Measurements from ENCODE around the gene VSX1.

The VSX1 gene

DNA sequence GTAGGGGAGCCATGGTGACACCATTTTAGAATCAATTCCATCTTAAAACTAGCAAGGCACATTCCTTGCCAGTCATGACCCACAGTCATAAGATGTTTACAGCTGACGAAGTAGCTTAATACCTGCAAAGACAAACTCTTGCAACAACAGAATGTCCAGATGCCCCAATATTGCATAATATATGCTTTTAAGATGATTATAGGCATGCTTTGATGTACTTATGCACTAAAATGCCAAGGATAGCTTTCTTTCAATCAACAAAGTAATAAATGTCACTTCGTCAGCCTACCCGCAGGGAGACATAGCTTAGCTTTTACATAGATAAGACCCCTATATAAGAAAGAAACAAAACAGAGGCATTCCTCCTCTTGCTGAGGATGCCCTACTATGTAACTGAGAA is 50.7 kb downstream of the VSX1 start:
- TF ChIP-seq ISL1 (CRISPR knock-in tag; IDR thresholded peaks at IDR 0.05) (peak; percentile 67; the same call in 1 of the 2 replicates), ZNF70 (CRISPR knock-in tag; IDR thresholded peaks at IDR 0.05) (no peak)
- TF ChIP-seq, protein P1, sequence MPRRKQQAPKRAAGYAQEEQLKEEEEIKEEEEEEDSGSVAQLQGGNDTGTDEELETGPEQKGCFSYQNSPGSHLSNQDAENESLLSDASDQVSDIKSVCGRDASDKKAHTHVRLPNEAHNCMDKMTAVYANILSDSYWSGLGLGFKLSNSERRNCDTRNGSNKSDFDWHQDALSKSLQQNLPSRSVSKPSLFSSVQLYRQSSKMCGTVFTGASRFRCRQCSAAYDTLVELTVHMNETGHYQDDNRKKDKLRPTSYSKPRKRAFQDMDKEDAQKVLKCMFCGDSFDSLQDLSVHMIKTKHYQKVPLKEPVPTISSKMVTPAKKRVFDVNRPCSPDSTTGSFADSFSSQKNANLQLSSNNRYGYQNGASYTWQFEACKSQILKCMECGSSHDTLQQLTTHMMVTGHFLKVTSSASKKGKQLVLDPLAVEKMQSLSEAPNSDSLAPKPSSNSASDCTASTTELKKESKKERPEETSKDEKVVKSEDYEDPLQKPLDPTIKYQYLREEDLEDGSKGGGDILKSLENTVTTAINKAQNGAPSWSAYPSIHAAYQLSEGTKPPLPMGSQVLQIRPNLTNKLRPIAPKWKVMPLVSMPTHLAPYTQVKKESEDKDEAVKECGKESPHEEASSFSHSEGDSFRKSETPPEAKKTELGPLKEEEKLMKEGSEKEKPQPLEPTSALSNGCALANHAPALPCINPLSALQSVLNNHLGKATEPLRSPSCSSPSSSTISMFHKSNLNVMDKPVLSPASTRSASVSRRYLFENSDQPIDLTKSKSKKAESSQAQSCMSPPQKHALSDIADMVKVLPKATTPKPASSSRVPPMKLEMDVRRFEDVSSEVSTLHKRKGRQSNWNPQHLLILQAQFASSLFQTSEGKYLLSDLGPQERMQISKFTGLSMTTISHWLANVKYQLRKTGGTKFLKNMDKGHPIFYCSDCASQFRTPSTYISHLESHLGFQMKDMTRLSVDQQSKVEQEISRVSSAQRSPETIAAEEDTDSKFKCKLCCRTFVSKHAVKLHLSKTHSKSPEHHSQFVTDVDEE (CRISPR knock-in tag; IDR thresholded peaks at IDR 0.05): no peak
- ATAC-seq: no peak

DNA sequence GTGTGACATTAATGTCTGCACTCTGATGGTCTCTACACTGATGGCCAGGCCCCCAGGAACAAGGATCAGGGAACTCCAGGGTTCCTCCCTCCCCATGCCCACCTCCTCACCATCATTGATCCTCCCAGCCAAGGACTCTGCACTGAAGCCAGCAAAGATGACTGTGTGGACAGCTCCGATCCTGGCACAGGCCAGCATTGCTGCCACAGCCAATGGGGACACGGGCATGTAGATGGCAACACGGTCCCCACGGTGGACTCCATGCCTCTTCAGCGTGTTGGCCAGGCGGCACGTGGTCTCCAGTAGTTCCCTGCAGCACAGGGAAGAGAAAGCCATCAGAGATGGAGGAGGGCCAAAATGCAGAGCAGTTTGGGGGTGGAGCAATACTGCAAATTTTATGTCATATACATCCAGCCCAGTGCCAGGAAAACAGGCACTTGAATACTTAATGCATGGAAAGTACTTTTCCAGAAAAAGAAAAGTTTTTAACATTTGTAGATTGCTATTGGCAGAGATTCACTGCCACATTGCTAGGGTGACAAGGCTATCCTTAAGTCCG is 51.2 kb downstream of the VSX1 start:
- ATAC-seq: no peak
- TF ChIP-seq, protein P2, sequence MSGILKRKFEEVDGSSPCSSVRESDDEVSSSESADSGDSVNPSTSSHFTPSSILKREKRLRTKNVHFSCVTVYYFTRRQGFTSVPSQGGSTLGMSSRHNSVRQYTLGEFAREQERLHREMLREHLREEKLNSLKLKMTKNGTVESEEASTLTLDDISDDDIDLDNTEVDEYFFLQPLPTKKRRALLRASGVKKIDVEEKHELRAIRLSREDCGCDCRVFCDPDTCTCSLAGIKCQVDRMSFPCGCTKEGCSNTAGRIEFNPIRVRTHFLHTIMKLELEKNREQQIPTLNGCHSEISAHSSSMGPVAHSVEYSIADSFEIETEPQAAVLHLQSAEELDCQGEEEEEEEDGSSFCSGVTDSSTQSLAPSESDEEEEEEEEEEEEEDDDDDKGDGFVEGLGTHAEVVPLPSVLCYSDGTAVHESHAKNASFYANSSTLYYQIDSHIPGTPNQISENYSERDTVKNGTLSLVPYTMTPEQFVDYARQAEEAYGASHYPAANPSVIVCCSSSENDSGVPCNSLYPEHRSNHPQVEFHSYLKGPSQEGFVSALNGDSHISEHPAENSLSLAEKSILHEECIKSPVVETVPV (CRISPR knock-in tag; IDR thresholded peaks at IDR 0.05): no peak
- TF ChIP-seq ZC3H10 (CRISPR knock-in tag; IDR thresholded peaks at IDR 0.05): no peak

DNA sequence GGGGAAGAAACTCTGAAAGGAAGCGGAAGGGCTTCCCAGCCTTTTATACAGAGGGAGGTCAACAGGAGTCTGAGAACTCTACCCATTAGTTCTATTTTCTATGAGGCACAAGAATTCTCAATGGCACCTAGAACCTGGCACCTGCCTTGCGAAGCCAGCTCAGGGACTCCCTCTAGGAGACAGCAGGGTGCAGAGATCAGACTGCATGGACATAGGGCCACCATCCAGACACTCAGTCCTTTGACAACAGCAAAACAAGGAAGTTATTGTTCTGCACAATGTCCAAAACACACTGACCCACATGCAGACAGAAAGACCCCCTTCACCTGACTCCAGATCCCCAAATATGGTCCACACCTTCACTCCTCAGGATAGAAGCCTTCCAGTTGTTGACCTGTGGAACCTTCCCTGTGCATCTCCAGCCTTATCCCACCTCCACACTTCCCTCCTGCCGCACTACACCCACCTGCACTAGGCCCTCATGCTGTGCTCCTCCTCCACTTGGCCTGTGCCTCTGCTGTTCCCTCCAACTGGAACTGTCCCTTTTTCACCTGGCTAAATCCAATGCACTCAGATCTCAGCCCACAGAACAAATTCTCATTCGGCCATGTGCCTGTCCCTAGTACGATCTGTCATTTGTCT is 51.8 kb downstream of the VSX1 start:
- no peak for ATAC-seq
- TF ChIP-seq TCF4 (CRISPR knock-in tag; IDR thresholded peaks at IDR 0.05; ENCODE audit: borderline replicate concordance): no peak
- TF ChIP-seq SNAI2 (CRISPR knock-in tag; IDR thresholded peaks at IDR 0.05): no peak
- no peak for TF ChIP-seq ARNTL (CRISPR knock-in tag; IDR thresholded peaks at IDR 0.05; ENCODE audit: borderline replicate concordance, low read depth)
- TF ChIP-seq BACH2 (CRISPR knock-in tag; IDR thresholded peaks at IDR 0.05; ENCODE audit: borderline replicate concordance): no peak
- TF ChIP-seq ISL1 (CRISPR knock-in tag; IDR thresholded peaks at IDR 0.05): no peak

DNA sequence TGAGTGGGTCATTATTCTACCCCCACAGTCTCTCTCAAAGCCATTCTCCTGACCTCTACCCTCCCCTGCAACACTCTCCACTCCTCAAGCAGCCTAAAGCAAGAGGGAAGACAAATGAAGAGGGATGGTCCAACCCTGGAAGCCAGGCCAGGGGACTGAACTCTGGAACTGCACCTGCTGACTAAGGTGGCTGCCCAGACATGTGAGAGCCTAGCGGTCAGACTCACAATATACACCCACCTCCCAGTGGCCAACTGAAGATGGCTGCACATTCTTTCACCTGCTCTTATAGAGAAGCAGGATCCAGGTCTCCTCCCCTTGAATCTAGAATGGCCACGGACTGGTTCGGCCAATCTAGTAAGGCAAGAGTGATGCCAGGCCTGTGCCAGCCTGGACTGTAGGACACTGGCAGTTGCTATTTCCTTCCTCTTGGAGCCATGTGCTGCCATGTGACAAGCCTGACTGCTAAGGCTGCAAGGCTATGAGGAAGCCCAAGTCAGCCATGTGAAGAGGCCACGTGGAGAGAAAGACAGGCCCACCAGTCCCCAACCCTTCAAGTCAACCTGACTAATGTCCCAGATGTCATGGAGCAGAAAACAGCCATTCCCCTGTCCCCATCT is 55.8 kb downstream of the VSX1 start:
- TF ChIP-seq TOX (CRISPR knock-in tag; IDR thresholded peaks at IDR 0.05; ENCODE audit: borderline replicate concordance) (no peak), ISL1 (CRISPR knock-in tag; IDR thresholded peaks at IDR 0.05) (no peak), ZNF70 (CRISPR knock-in tag; IDR thresholded peaks at IDR 0.05) (no peak), OSR1 (CRISPR knock-in tag; IDR thresholded peaks at IDR 0.05) (no peak), BACH2 (CRISPR knock-in tag; IDR thresholded peaks at IDR 0.05; ENCODE audit: borderline replicate concordance) (no peak), ZNF565 (CRISPR knock-in tag; conservative IDR thresholded peaks at IDR 0.05; ENCODE audit: low read depth) (no peak), CSDC2 (CRISPR knock-in tag; IDR thresholded peaks at IDR 0.05) (no peak), GLIS3 (CRISPR knock-in tag; IDR thresholded peaks at IDR 0.05) (no peak), PPARA (CRISPR knock-in tag; IDR thresholded peaks at IDR 0.05; ENCODE audit: borderline replicate concordance) (no peak)
- TF ChIP-seq, protein P3, sequence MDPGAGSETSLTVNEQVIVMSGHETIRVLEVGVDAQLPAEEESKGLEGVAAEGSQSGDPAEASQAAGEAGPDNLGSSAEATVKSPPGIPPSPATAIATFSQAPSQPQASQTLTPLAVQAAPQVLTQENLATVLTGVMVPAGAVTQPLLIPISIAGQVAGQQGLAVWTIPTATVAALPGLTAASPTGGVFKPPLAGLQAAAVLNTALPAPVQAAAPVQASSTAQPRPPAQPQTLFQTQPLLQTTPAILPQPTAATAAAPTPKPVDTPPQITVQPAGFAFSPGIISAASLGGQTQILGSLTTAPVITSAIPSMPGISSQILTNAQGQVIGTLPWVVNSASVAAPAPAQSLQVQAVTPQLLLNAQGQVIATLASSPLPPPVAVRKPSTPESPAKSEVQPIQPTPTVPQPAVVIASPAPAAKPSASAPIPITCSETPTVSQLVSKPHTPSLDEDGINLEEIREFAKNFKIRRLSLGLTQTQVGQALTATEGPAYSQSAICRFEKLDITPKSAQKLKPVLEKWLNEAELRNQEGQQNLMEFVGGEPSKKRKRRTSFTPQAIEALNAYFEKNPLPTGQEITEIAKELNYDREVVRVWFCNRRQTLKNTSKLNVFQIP (CRISPR knock-in tag; IDR thresholded peaks at IDR 0.05; ENCODE audit: borderline replicate concordance, low read depth): no peak
- TF ChIP-seq, protein P1 (CRISPR knock-in tag; IDR thresholded peaks at IDR 0.05): no peak
- TF ChIP-seq, protein P4, sequence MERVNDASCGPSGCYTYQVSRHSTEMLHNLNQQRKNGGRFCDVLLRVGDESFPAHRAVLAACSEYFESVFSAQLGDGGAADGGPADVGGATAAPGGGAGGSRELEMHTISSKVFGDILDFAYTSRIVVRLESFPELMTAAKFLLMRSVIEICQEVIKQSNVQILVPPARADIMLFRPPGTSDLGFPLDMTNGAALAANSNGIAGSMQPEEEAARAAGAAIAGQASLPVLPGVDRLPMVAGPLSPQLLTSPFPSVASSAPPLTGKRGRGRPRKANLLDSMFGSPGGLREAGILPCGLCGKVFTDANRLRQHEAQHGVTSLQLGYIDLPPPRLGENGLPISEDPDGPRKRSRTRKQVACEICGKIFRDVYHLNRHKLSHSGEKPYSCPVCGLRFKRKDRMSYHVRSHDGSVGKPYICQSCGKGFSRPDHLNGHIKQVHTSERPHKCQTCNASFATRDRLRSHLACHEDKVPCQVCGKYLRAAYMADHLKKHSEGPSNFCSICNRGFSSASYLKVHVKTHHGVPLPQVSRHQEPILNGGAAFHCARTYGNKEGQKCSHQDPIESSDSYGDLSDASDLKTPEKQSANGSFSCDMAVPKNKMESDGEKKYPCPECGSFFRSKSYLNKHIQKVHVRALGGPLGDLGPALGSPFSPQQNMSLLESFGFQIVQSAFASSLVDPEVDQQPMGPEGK (CRISPR knock-in tag; IDR thresholded peaks at IDR 0.05; ENCODE audit: borderline replicate concordance): no peak
- TF ChIP-seq, protein P5, sequence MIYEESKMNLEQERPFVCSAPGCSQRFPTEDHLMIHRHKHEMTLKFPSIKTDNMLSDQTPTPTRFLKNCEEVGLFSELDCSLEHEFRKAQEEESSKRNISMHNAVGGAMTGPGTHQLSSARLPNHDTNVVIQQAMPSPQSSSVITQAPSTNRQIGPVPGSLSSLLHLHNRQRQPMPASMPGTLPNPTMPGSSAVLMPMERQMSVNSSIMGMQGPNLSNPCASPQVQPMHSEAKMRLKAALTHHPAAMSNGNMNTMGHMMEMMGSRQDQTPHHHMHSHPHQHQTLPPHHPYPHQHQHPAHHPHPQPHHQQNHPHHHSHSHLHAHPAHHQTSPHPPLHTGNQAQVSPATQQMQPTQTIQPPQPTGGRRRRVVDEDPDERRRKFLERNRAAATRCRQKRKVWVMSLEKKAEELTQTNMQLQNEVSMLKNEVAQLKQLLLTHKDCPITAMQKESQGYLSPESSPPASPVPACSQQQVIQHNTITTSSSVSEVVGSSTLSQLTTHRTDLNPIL (CRISPR knock-in tag; IDR thresholded peaks at IDR 0.05; ENCODE audit: low read depth): no peak
- TF ChIP-seq, protein P2 (CRISPR knock-in tag; IDR thresholded peaks at IDR 0.05): no peak
- no peak for ATAC-seq

Data from SK-N-SH treated with all-trans-retinoic acid at 6 μM for 48 hours (cell line).